ENCODE data around the gene ETDB. TPM values are rescaled to one million over a fixed set of nuclear protein-coding genes. Genes with fewer than 3 reads are reported as not detected.
"Not testable (repeated sequence)": the region's sequence is repeated elsewhere in the genome, so short reads cannot be mapped to it uniquely, and the experiment has no call there.

Gene ETDB
- polyA plus RNA-seq, 3 donors: not detected

DNA sequence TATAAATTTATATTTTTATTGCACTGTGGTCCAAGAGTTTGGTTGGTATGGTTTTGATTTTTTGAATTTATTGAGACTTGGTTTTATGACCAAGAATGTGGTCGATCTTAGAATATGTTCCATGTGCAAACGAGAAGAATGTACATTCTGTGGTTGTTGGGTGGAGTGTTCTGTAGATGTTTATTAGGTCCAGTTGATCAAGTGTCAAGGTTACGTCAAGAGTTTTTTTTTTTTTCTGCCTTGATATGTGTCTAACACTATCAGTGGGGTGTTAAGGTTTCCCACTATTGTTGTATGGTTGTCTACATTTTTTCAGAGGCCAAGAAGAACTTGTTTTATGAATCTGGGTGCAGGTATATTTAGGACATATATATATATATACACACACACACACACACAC lies 10.8 kb downstream of the ETDB start:
- TF ChIP-seq, protein P1, sequence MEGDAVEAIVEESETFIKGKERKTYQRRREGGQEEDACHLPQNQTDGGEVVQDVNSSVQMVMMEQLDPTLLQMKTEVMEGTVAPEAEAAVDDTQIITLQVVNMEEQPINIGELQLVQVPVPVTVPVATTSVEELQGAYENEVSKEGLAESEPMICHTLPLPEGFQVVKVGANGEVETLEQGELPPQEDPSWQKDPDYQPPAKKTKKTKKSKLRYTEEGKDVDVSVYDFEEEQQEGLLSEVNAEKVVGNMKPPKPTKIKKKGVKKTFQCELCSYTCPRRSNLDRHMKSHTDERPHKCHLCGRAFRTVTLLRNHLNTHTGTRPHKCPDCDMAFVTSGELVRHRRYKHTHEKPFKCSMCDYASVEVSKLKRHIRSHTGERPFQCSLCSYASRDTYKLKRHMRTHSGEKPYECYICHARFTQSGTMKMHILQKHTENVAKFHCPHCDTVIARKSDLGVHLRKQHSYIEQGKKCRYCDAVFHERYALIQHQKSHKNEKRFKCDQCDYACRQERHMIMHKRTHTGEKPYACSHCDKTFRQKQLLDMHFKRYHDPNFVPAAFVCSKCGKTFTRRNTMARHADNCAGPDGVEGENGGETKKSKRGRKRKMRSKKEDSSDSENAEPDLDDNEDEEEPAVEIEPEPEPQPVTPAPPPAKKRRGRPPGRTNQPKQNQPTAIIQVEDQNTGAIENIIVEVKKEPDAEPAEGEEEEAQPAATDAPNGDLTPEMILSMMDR (IDR thresholded peaks at IDR 0.05): no peak
- 100% methylated on average over 2 of the region's 3 CpGs for WGBS (ENCODE audit: insufficient coverage)
- no peaks in the 10 kb centered on the region for H4K20me1 ChIP-seq (ENCODE audit: insufficient read depth, low read length)
- Mint-ChIP-seq H3K27me3 (ENCODE audit: low read depth in 3 of 3) (peaks cover 0 to 19% (median 7%) of the 10 kb centered on the region in 3 donors), H3K27ac (no peak overlapping the region), H3K4me1 (no peaks in the 10 kb centered on the region), H3K4me3 (no peak overlapping the region), H3K9me3 (peaks cover 0 to 3% (median 0%) of the 10 kb centered on the region in 7 donors), H3K36me3 (no peaks in the 10 kb centered on the region)
- no peak overlapping the region for H3K9ac ChIP-seq (ENCODE audit: insufficient read depth, low read length, poor library complexity, severe bottlenecking)
- H3K4me1 ChIP-seq (ENCODE audit: control insufficient read depth in 1 of 2, insufficient read depth in 2 of 2, low read length in 2 of 2): no peaks in the 10 kb centered on the region
- intact Hi-C loops (cut with micrococcal nuclease): no loop called here
- H3K79me2 ChIP-seq (ENCODE audit: insufficient read depth, low read length): no peaks in the 10 kb centered on the region
- no peak overlapping the region for H3K27ac ChIP-seq (ENCODE audit: low read depth in 1 of 2, low read length in 2 of 2)
- H3K4me3 ChIP-seq (replicated peaks in 1 of 3; ENCODE audit: low read depth in 2 of 3, low read length in 3 of 3): no peak overlapping the region
- H3K36me3 ChIP-seq (replicated peaks in 1 of 2; ENCODE audit: control insufficient read depth in 1 of 2, insufficient read depth in 2 of 2, low read length in 2 of 2): no peaks in the 10 kb centered on the region
- no peak for DNase-seq
- H3K9me3 ChIP-seq (replicated peaks in 1 of 2; ENCODE audit: control insufficient read depth in 1 of 2, insufficient read depth in 1 of 2, low read length in 2 of 2): no peaks in the 10 kb centered on the region
- no peak overlapping the region for H2AFZ ChIP-seq (ENCODE audit: insufficient read depth, low read depth, low read length, poor library complexity, severe bottlenecking)
- H3K27me3 ChIP-seq (ENCODE audit: control insufficient read depth in 2 of 2, insufficient read depth in 2 of 2, low read length in 2 of 2): no peaks in the 10 kb centered on the region
- no peak overlapping the region for H3K4me2 ChIP-seq (replicated peaks; ENCODE audit: extremely low read depth, low read length, poor library complexity, severe bottlenecking)

- WGBS (ENCODE audit: insufficient coverage): no CpG with 5 or more reads among the region's 10 CpGs
- H3K4me3 ChIP-seq (replicated peaks in 1 of 3; ENCODE audit: low read depth in 2 of 3, low read length in 3 of 3): peak overlapping the region in 1 of 3 experiments; percentile 69
- H3K9me3 ChIP-seq (replicated peaks in 1 of 2; ENCODE audit: control insufficient read depth in 1 of 2, insufficient read depth in 1 of 2, low read length in 2 of 2): peaks cover 0 to 6% of the 10 kb centered on the region in 2 donors
- H3K27ac ChIP-seq (ENCODE audit: low read depth in 1 of 2, low read length in 2 of 2): no peak overlapping the region
- Mint-ChIP-seq H3K9me3 (peaks cover 0 to 25% (median 11%) of the 10 kb centered on the region in 7 donors), H3K36me3 (no peaks in the 10 kb centered on the region), H3K4me3 (peak overlapping the region in 1 of 2 donors; percentile 84), H3K4me1 (peaks cover 7% of the 10 kb centered on the region), H3K27me3 (ENCODE audit: low read depth in 3 of 3) (peaks cover 33 to 50% (median 46%) of the 10 kb centered on the region in 3 donors), H3K27ac (no peak overlapping the region)
- peak overlapping the region; percentile 54 for H3K4me2 ChIP-seq (replicated peaks; ENCODE audit: extremely low read depth, low read length, poor library complexity, severe bottlenecking)
- no peaks in the 10 kb centered on the region for H3K36me3 ChIP-seq (replicated peaks in 1 of 2; ENCODE audit: control insufficient read depth in 1 of 2, insufficient read depth in 2 of 2, low read length in 2 of 2)
- no peak overlapping the region for H3K9ac ChIP-seq (ENCODE audit: insufficient read depth, low read length, poor library complexity, severe bottlenecking)
- H3K79me2 ChIP-seq (ENCODE audit: insufficient read depth, low read length): no peaks in the 10 kb centered on the region
- H2AFZ ChIP-seq (ENCODE audit: insufficient read depth, low read depth, low read length, poor library complexity, severe bottlenecking): no peak overlapping the region
- peaks cover 7 to 8% of the 10 kb centered on the region in 2 donors for H3K4me1 ChIP-seq (ENCODE audit: control insufficient read depth in 1 of 2, insufficient read depth in 2 of 2, low read length in 2 of 2)
- H3K27me3 ChIP-seq (ENCODE audit: control insufficient read depth in 2 of 2, insufficient read depth in 2 of 2, low read length in 2 of 2): peaks cover 18 to 33% of the 10 kb centered on the region in 2 donors
- intact Hi-C loops (cut with micrococcal nuclease): no loop called here
- TF ChIP-seq, protein P1 (IDR thresholded peaks at IDR 0.05): no peak
- H4K20me1 ChIP-seq (ENCODE audit: insufficient read depth, low read length): no peaks in the 10 kb centered on the region
- DNase-seq: no peak
Measured at GRCh38 chrX:135099493-135099783, 20.9 kb downstream of the ETDB start.

- H3K4me3 ChIP-seq (replicated peaks in 1 of 3; ENCODE audit: low read depth in 2 of 3, low read length in 3 of 3); H3K4me1 Mint-ChIP-seq; H2AFZ ChIP-seq (ENCODE audit: insufficient read depth, low read depth, low read length, poor library complexity, severe bottlenecking); DNase-seq; H3K9me3 ChIP-seq (replicated peaks in 1 of 2; ENCODE audit: control insufficient read depth in 1 of 2, insufficient read depth in 1 of 2, low read length in 2 of 2); H4K20me1 ChIP-seq (ENCODE audit: insufficient read depth, low read length); H3K4me2 ChIP-seq (replicated peaks; ENCODE audit: extremely low read depth, low read length, poor library complexity, severe bottlenecking); H3K27ac Mint-ChIP-seq; H3K27ac ChIP-seq (ENCODE audit: low read depth in 1 of 2, low read length in 2 of 2); H3K36me3 Mint-ChIP-seq; H3K4me1 ChIP-seq (ENCODE audit: control insufficient read depth in 1 of 2, insufficient read depth in 2 of 2, low read length in 2 of 2); H3K79me2 ChIP-seq (ENCODE audit: insufficient read depth, low read length); H3K36me3 ChIP-seq (replicated peaks in 1 of 2; ENCODE audit: control insufficient read depth in 1 of 2, insufficient read depth in 2 of 2, low read length in 2 of 2); intact Hi-C loops (cut with micrococcal nuclease); H3K9ac ChIP-seq (ENCODE audit: insufficient read depth, low read length, poor library complexity, severe bottlenecking): not testable (repeated sequence)
- H3K27me3 Mint-ChIP-seq (ENCODE audit: low read depth in 3 of 3): peaks cover 28 to 51% (median 48%) of the 10 kb centered on the region in 3 donors
- H3K27me3 ChIP-seq (ENCODE audit: control insufficient read depth in 2 of 2, insufficient read depth in 2 of 2, low read length in 2 of 2): peaks cover 18 to 33% of the 10 kb centered on the region in 2 donors
- peak overlapping the region; percentile 60 to 83 for H3K4me3 Mint-ChIP-seq
- H3K9me3 Mint-ChIP-seq: peaks cover 0 to 25% (median 11%) of the 10 kb centered on the region in 7 donors
- no CpG with 5 or more reads among the region's 15 CpGs for WGBS (ENCODE audit: insufficient coverage)
Measured at GRCh38 chrX:135097196-135097744, 23.1 kb downstream of the ETDB start.
